Limb (tissue), 2 donors: ENCODE data around the gene CPNE9.

Experiments used
- DNase-seq, 2 donors: peaks; one replicate each; pipeline ENCODE4 v3.0.0-alpha.2; 2016; ENCODE audit errors: extremely low spot score in 2 of 2

The CPNE9 gene

DNA sequence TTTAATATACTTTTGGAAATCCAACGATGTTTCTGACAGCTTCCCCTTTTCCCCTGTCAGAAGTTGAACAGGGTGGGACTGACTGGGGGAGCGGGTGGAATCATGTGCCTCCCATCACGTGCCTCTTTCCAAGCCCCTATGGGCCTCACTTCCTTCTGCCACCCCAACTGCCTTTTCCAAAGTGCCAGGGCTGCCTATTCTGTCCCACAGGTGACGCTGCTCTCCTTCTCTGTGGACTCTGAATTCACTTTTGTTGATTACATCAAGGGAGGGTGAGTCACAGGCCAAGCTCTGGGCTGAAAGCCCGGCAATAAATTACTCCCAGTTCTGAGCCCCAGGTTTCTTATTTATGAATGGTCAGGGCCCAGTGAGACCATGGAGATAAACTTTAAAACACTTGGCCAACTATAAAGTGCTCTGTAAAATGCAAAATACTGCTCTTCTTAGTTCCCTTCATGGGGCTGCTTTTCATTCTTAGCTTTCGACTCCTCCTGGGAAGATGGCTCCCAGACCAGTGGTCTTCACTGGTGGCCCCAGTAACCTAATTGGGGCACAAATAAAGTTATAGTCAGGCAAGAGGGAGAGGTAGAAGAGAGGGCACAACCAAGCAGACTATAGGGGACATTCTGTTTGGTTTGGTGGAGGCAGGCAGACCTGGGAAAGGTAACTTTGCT is 12.3 kb downstream of the CPNE9 start:
- DNase-seq, result no peak

DNA sequence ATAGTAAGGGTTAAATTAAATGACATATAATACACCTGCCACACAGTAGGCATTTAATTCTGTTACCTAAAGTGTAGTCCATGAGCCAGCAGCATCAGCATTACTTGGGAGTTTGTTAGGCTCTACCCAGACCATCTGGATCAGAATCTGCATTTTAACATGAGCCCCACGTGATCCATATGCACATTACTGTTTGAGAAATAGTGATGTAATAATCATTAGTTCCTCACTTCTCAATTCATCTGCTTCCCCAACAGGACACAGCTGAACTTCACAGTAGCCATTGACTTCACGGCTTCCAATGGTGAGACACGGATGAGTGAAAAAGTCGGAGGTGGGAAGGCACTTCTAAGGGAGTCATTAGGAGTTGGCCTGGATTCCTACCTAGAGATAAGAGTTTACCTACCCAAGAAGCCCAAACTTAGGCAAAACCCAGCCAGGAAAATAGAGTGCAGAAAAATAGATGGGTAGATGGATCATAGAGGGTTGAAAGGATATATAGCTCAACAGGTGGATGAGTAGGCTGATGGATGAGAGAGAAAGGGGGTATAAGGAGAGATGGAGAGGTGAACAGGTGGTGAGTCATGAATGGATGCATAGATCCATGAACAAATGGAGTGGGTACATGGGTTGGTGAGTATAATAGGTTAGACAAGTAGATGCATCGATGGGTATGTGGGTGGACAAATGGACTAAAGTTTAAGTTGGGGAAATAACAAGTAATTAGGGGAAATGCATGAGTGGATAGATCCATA is 13.3 kb downstream of the CPNE9 start:
- no peak for DNase-seq

DNA sequence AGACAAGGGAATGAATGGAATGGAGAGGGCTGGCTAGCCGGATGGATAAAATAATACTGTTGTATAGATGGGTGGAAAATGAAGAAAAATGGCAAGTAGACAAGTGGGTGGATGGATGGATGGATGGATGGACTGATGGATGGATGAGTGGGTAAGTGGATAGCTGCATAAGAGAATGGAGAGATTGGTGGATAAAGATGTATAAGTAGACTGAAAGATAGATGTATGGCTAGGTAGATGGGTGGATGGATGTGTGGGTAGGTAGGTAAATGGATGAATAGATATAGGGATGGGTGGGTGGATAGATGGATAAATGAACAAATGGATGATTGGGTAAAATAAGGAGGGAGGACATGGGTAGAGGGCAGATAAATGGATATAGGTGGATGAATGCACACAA is 13.9 kb downstream of the CPNE9 start:
- DNase-seq, result no peak

DNA sequence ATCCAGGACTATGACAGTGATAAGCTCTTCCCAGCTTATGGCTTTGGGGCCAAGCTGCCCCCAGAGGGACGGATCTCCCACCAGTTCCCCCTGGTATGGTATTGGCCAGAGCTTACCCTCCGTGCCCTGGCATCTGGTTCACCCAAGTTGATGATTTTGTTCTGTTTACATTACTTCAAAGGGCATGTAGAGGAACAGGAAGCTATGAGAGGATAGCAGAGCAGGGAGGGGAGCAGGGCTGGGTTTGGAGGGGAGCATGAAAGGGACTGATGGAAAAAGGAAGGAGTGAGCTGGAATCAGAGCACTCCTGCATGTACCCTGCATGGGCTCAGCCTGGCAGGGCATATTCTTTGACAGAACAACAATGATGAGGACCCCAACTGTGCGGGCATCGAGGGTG is 14.5 kb downstream of the CPNE9 start:
- no peak for DNase-seq

DNA sequence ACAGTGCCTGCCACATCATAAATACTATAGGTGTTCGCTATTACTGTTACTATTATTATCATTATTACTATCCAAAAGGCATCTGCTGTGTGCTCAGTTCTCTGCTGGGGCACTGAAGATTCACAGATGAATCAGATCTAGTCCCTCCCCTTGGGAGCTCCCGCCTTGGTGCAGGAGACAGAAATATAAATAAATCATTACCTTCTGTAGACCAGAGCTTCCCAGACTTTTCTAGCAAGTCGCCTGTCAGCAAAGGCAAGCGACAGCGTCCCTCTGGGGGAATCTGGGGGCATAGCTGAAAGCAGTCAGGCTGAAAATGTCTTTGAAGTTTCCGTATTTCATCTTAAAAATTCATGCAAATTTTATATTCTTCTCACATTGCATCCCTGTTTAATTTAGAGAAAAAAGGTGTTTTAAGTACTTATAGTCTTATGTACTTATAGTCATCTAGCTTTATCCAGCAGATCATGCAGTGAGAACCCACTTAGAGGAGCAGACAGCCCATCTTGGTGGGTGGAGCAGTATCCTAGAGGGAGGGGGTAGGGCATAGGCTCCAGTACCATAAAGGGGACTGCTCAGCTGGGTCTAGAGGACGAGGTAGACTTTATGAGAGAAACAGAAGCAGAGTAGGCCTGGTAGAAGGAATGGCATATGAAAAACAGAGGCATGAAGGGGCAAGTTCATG is 17.5 kb downstream of the CPNE9 start:
- no peak for DNase-seq

DNA sequence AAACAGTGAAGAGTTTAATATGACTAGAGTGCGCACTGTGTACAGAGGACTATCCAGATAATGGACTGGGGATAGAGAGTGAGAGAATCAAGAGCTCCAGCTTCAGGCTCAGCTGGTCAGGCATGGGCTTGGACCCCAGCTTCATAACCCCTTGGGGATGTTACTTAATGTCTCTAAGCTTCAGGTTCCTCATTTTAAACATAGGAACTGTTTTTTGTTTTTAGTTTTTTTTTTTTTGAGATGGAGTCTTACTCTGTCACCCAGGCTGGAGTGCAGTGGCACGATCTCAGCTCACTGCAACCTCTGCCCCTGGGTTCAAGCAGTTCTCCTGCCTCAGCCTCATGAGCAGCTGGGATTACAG is 18.0 kb downstream of the CPNE9 start:
- no peak for DNase-seq

DNA sequence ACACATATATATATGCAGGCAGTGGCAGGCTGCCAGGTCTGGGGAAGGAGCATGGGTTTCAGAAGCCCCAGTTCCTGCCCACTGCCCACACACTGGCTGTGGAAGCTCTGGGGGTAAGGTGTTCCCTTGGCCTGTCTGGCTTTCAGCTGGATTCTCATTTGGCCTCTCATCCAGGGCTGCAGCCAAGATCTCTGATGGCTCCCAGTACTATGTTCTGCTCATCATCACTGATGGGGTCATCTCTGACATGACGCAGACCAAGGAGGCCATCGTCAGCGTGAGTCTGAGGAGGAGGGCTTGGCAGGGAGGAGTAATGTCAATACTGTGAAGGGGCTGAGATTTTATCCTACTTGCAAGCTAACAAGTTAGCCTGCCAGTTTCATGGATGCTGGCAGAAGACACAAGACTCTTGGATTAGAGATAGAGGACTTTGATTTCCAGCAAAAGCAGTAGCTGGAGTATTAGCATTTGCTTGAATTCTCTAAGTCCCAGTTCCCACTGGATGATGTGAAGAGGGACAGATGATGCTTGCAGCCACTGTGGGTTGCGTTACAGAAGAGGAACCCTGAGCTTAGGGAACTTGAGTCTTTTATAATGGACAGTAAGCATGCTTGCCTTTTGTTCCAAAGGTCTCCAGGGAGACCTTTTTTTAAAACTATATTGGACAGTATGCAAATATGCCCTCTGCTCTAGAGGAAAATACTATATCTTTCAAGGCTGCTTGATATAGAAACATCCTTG is 22.3 kb downstream of the CPNE9 start:
- no peak for DNase-seq

DNA sequence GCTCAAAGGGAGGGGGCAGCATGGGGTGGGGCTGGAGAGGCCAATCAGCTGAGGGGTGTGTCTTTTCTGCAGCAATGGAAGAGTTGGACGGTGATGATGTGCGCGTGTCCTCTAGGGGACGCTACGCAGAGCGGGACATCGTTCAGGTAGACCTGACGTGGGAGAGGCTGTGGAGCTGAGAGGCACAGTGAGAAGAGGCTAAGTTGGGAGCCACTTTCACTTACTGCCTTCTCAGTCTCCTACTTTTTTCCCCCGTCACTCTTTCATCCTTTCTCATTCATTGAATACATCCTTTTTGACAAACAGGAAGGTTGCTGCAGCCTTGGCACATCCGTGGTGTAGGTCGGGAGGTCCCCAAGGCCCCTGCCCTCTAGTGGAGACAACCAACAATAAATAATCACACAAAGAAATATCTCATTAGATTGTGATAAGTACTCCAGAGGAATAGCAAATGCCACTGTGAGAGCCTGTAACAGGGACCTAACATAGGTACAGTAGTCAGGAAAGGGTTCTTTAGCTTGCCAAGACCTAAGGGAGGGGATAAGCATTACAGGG is 23.5 kb downstream of the CPNE9 start:
- no peak for DNase-seq

DNA sequence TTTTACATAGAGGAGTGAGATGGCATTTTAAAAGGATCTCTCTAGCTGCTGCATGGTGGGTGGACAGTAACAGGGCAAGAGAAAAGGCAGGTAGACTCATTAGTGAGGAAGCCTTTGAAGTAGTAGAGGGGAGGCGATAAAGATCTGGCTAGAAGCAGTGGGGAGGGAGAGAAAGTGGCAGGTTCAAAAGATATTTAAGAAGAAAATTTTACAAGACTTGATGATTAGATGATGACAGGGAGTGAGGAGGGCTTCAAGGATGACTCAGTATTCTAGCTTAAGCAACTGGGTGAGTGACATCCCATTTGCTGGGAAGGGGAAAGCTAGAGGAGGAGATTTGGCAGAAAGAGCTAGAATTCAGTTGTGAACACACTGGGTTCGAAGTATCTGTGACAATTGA is 24.1 kb downstream of the CPNE9 start:
- no peak for DNase-seq

DNA sequence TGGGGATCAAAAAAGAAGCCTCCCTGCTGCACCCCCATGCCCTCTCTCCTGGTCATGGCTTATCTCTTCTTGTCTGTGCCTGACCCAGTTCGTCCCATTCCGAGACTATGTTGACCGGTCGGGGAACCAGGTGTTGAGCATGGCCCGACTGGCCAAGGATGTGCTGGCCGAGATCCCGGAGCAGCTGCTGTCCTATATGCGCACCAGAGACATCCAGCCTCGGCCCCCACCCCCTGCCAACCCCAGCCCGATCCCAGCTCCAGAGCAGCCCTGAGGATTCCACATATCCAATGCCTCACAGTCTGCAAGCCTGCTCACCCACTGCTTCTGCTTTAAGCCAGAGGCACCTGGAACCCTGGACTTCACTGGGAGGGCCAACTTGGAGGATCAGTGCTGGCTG is 25.8 kb downstream of the CPNE9 start:
- no peak for DNase-seq

DNA sequence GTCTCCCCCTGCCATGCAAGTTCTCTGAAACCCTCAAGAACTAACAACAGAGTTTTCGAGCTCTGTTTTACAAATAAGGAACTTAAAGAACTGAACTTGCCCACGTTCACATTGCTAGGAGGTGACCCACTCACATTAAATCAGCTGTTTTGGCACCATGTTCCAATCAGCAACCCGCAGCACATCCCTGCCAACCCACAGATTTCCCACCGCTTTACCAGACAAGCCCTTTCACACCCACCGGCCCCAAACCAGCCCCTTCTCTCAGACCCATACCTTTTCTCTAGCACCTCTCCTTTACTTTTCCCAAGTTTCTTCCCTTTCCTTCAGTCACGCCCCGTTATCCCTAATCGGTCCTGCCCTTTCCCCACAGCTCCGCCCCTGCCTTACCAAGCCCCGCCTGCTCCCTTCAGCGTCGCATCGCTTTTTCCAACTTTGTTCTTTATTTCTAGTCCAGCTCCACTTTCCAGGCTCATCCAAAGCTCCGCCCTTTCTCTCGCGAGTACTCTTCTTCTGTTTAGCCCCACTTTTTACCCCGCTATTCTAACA is 27.1 kb downstream of the CPNE9 start:
- DNase-seq, result no peak

DNA sequence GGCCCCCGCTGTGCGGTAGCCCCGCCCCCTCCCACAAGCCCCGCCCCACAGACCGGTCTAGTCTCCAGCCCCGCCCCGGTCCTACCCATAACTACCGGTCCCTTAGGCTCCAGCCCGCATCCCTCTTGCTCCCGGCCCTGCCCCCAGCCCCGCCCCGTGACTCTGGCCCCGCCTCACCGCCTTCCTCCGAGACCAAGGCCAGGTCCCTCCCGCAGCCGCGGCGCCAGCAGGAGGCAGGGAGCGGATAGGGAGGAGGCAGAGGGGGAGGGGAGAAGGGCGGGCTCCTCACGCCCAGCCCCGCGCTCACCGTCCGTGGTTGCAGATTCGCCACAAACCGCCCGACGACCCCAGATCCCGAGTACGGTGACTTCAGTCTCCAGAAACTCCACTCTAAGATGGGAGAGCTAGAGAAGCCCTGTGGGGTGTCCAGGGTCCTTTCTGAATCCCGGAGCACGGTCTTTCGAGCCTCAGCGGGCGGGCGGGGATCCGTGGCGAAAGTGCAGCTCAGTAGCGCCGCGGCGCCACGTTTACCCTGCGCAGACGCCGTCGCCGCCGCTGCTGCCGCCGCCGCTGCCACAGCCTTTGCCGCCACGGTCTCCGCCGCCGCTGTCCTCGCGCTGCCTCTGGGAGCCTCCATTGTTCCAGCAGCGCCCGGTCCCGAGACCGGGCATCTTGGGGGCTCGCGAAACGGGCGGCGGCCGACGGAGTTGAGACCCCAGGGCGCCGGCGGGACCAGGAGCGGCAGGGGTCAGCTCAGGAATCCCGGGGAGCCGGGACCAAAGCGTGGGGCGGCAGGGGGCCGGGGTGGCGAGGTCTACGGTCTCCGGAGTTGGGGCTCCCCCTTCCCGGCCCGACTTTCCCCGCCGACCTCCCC is 27.8 kb downstream of the CPNE9 start, which contains the start of gene BRPF1:
BRPF1 (plus strand) TSS at position 530 of the 874 bp plus-strand sequence. CDS start 2,406 bp downstream, outside the sequence.
- DNase-seq, result peak; percentile 99 to 100

DNA sequence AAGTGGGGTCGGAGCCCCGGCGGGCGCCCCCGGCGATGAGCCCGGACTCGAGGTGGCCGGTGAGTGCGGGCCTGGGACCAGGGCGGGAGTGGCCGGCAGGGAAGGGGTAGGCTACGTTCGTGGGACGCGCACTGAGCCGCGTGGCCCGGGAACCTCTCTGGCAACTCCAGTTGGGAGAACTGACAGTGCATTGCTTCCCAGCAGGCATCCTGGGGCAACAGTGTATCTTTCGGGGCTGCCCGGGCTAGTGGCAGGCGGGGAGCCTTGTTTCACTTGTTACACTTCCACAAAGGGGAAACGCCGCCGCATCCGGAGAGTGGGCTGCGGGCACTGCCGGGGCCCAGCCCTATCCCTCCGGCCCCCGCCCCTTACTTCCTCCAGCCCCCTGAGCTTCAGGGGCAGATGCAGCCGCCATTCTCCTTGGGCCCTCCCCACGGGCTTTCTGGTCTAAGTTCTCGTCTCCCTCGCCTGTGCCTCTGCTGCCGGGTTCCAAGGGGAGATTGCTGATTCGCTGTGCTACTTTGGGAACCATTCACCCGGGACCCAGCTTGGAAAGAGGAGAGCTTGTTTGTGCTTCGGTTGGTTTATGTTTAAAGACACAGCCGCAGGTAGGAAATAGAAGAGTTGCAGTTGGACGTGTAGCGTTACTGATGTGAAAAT is 28.6 kb downstream of the CPNE9 start:
- DNase-seq, result no peak

DNA sequence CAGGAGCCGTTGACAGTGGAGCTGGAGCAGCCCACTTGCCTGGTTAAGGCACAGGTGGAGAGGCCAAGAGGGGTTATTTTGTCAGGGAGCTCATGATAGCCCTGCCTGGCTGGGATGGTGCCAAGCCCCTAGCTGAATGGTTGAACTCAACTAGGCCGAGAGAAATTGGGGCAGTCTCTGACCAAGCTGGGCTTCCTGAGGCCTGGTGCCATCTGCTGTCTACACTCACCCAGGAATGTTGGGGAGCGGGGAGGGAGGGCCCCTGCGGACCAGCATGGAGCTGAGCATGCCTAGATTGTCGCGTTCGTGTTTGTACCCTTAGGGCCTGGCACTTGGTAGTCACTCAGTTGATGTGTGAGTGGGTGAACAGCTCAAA is 29.1 kb downstream of the CPNE9 start:
- no peak for DNase-seq

DNA sequence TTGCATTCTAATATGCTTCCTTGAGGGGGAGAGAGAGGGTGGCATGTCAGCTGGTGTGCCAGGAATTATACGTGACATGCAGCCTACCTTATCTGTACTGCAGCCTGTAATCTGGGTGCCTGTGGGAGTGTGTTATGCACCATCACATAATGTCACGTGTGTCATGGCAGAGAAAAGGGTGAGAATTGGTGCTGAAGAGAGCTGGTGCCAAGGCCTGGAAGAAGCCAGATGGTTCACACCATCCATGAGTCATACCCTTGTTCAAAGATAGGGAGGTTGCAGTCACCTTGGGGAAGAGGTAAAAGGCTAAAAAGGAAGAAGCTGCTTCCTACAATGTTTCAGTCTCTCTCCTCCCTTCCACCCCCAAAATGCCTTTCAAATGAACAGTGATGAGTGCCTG is 33.2 kb downstream of the CPNE9 start:
- no peak for DNase-seq

DNA sequence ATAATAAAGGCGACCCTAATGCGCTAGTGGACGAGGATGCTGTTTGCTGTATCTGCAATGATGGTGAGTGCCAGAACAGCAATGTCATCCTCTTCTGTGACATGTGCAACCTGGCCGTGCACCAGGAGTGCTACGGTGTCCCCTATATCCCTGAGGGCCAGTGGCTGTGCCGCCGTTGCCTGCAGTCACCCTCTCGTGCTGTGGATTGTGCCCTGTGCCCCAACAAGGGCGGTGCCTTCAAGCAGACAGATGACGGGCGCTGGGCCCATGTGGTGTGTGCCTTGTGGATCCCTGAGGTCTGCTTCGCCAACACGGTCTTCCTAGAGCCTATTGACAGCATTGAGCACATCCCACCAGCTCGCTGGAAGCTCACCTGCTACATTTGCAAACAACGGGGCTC is 35.5 kb downstream of the CPNE9 start:
- DNase-seq, result no peak

DNA sequence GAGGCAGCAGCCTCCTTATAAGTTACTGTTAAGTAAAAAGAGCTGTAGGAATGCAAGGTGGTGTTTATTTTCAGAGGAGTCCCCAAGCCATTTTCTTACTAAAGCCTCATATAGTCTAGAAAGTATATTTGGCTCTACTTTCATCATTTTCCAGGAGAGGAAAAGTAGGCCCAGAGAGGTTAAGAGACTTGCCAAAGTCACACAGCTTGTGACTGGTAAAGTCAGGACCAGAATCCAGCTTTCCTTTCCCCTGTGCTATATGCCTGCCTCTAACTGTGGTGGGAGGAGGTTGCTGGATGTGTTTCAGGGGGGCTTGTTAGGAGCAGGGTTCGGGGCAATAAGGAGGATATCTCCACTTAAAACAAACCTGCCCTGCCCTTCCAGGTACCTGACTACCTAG is 38.9 kb downstream of the CPNE9 start:
- no peak for DNase-seq

DNA sequence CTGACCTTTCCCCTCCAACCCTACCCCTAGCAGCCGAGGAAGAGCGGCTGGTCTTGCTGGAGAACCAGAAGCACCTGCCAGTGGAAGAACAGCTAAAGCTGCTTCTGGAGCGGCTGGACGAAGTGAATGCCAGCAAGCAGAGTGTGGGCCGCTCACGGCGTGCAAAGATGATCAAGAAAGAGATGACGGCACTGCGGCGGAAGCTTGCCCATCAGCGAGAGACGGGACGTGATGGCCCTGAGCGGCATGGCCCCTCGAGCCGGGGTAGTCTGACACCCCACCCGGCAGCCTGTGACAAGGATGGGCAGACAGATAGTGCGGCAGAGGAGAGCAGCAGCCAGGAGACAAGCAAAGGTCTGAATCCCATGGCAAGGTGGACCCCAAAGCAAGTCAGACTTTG is 39.9 kb downstream of the CPNE9 start:
- no peak for DNase-seq

DNA sequence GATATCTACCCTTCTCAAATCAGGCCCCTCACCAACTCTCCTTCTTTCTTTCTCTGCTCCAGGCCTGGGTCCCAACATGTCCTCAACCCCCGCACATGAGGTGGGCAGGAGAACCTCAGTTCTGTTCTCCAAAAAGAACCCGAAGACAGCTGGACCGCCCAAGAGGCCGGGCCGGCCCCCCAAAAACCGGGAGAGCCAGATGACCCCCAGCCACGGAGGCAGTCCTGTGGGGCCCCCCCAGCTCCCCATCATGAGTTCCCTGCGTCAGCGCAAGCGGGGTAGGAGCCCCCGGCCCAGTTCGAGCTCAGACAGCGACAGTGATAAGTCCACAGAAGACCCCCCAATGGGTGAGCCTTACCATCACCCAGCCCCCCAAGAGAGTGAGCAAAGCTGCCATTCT is 40.5 kb downstream of the CPNE9 start:
- no peak for DNase-seq

DNA sequence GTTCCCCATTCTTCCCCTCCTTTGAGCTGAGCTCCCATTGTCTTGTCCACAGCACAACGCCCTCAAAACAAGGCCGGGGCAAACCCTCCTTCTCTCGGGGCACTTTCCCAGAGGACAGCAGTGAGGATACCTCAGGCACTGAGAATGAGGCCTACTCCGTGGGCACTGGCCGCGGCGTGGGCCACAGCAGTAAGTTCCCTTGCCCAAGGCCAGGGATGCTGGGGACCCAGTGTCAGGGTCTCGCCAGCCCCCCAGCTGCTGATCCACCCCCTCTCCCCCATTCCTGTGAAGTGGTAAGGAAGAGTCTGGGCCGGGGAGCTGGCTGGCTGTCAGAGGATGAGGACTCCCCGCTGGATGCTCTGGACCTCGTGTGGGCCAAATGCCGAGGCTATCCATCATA is 41.9 kb downstream of the CPNE9 start:
- no peak for DNase-seq
